Stimulated activated CD4-positive, alpha-beta T cell treated with anti-CD3 and anti-CD28 coated beads, Interleukin-2, amount 100 ng/mL, for 24 hours (primary cell): ENCODE measurements around the gene CAMTA1.
"Not testable (repeated sequence)": the region's sequence is repeated elsewhere in the genome, so short reads cannot be mapped to it uniquely, and the experiment has no call there.

Experiments
- DNase-seq, 2 donors: peaks; one replicate each; pipeline ENCODE4 v3.0.0-alpha.2; 2020

CAMTA1 gene

GRCh38 chr1:7404046-7404742 is 618.9 kb downstream of the CAMTA1 start:
- no peak for DNase-seq

GRCh38 chr1:7405844-7406500 is 620.7 kb downstream of the CAMTA1 start:
- no peak for DNase-seq

GRCh38 chr1:7406641-7407543 is 621.6 kb downstream of the CAMTA1 start:
- DNase-seq = no peak

- no peak for DNase-seq
Measured at GRCh38 chr1:7407544-7407895, 622.3 kb downstream of the CAMTA1 start.

GRCh38 chr1:7407980-7408770 is 622.9 kb downstream of the CAMTA1 start:
- DNase-seq = no peak

- no peak for DNase-seq
Measured at GRCh38 chr1:7408771-7409150, 623.5 kb downstream of the CAMTA1 start.

GRCh38 chr1:7409278-7409677 is 624.0 kb downstream of the CAMTA1 start:
- no peak for DNase-seq

GRCh38 chr1:7410156-7410555 is 624.9 kb downstream of the CAMTA1 start:
- DNase-seq = no peak

- DNase-seq = not testable (repeated sequence)
Measured at GRCh38 chr1:7417618-7418017, 632.4 kb downstream of the CAMTA1 start.

- no peak for DNase-seq
Measured at GRCh38 chr1:7418442-7419080, 633.3 kb downstream of the CAMTA1 start.

GRCh38 chr1:7420098-7420445 is 634.8 kb downstream of the CAMTA1 start:
- DNase-seq = no peak

GRCh38 chr1:7420470-7421100 is 635.3 kb downstream of the CAMTA1 start:
- no peak for DNase-seq

GRCh38 chr1:7421471-7422075 is 636.3 kb downstream of the CAMTA1 start:
- DNase-seq = no peak

- DNase-seq = no peak
Measured at GRCh38 chr1:7422081-7422480, 636.8 kb downstream of the CAMTA1 start.

GRCh38 chr1:7422561-7422960 is 637.3 kb downstream of the CAMTA1 start:
- no peak for DNase-seq

GRCh38 chr1:7422966-7423365 is 637.7 kb downstream of the CAMTA1 start:
- DNase-seq = no peak

- no peak for DNase-seq
Measured at GRCh38 chr1:7424352-7424890, 639.2 kb downstream of the CAMTA1 start.

GRCh38 chr1:7425229-7425628 is 640.0 kb downstream of the CAMTA1 start:
- DNase-seq = no peak

- DNase-seq = no peak
Measured at GRCh38 chr1:7425771-7426170, 640.5 kb downstream of the CAMTA1 start.

- no peak for DNase-seq
Measured at GRCh38 chr1:7426780-7427604, 641.7 kb downstream of the CAMTA1 start.
